SK-N-SH (cell line): ENCODE results near the gene CHRND. TPM values are rescaled to one million over a fixed set of nuclear protein-coding genes. Genes with fewer than 3 reads are reported as not detected.

Experiments
- CTCF ChIA-PET: fragments of 300-600, 350-600 bp; formaldehyde crosslinking; extraction: SDS; loops from one replicate; lab custom pipeline; 2021; lab: Yijun Ruan, JAX
- POLR2A ChIA-PET: fragments of 350-600 bp; sonication (Branson Sonifier 250); formaldehyde crosslinking; extraction: SDS; loops from one replicate; lab custom pipeline; 2020; ENCODE audit warnings: antibody characterized with exemption, inconsistent platforms; lab: Yijun Ruan, JAX
- DNase-seq: peaks from one replicate; pipeline ENCODE4 v3.0.0; 2012
- H2AFZ ChIP-seq: fragments of 200-600 bp; sonication (generic); 2 replicates; pipeline ENCODE4 v1.8.1; 2016; ENCODE audit warnings: antibody characterized with exemption, mild to moderate bottlenecking, low read depth
- H3F3A ChIP-seq: fragments of 200-600 bp; sonication (generic); replicated peaks from 2 replicates; pipeline ENCODE3; 2016; ENCODE audit warnings: antibody characterized with exemption, mild to moderate bottlenecking; ENCODE audit not compliant: insufficient read depth
- H3K27ac ChIP-seq, 2 experiments: fragments of 200-500 bp in 1 of 2; fragments of 200-600 bp in 1 of 2; sonication (Bioruptor generic) in 1 of 2; sonication (generic), shearing (Covaris generic) in 1 of 2; 2 replicates each; pipeline versions ENCODE4 v1.5.1 to v1.6.1; 2014 to 2016; ENCODE audit warnings: low read depth in 2 of 2, inconsistent platforms in 1 of 2, low read length in 1 of 2, mild to moderate bottlenecking in 1 of 2, mixed read lengths in 1 of 2
- H3K27me3 ChIP-seq: fragments of 200-600 bp; sonication (generic), shearing (Covaris generic); 2 replicates; pipeline ENCODE4 v1.6.1; 2016; ENCODE audit warnings: mixed run types; ENCODE audit not compliant: insufficient read depth
- H3K36me3 ChIP-seq, 2 experiments: fragments of 200-500 bp in 1 of 2; fragments of 200-600 bp in 1 of 2; sonication (Bioruptor generic) in 1 of 2; sonication (generic) in 1 of 2; replicated peaks in 1 of 2; 2 replicates each; pipeline versions ENCODE3 to v1.5.1; 2014 to 2016; ENCODE audit warnings: low read length in 1 of 2, mild to moderate bottlenecking in 1 of 2; ENCODE audit not compliant: insufficient read depth in 2 of 2, control insufficient read depth in 1 of 2
- H3K4me1 ChIP-seq, 2 experiments: fragments of 200-500 bp in 1 of 2; fragments of 200-600 bp in 1 of 2; sonication (Bioruptor generic) in 1 of 2; sonication (generic), shearing (Covaris generic) in 1 of 2; 2 replicates each; pipeline versions ENCODE4 v1.5.1 to v1.6.1; 2014 to 2016; ENCODE audit warnings: low read depth in 1 of 2, low read length in 1 of 2, mixed run types in 1 of 2; ENCODE audit not compliant: insufficient read depth in 2 of 2, control insufficient read depth in 1 of 2
- H3K4me2 ChIP-seq: fragments of 200-600 bp; sonication (generic), shearing (Covaris generic); 2 replicates; pipeline ENCODE4 v1.6.1; 2017; ENCODE audit warnings: mixed run types
- H3K4me3 ChIP-seq, 2 experiments: fragments of 200-500 bp in 1 of 2; fragments of 200-600 bp in 1 of 2; sonication (Bioruptor generic) in 1 of 2; sonication (generic), shearing (Covaris generic) in 1 of 2; 2 replicates each; pipeline versions ENCODE4 v1.5.1 to v1.8.1; 2014 to 2016; ENCODE audit warnings: low read depth in 2 of 2, inconsistent platforms in 1 of 2, low read length in 1 of 2, mild to moderate bottlenecking in 1 of 2, mixed read lengths in 1 of 2, moderate library complexity in 1 of 2
- H3K79me2 ChIP-seq: fragments of 200-600 bp; sonication (generic); 2 replicates; pipeline ENCODE4 v1.8.1; 2017; ENCODE audit warnings: mild to moderate bottlenecking; ENCODE audit not compliant: insufficient read depth
- H3K9ac ChIP-seq: fragments of 200-600 bp; sonication (generic); 2 replicates; pipeline ENCODE4 v1.6.1; 2017; ENCODE audit warnings: mixed run types
- H3K9me2 ChIP-seq: fragments of 200-600 bp; sonication (generic); 2 replicates; pipeline ENCODE4 v1.6.1; 2017; ENCODE audit warnings: mixed run types
- H3K9me3 ChIP-seq: fragments of 200-600 bp; sonication (generic); 2 replicates; pipeline ENCODE4 v1.6.1; 2017; ENCODE audit warnings: mixed run types, mild to moderate bottlenecking, moderate library complexity
- H4K20me1 ChIP-seq: fragments of 200-600 bp; sonication (generic); 2 replicates; pipeline ENCODE4 v1.6.1; 2017; ENCODE audit warnings: mild to moderate bottlenecking, mixed run types; ENCODE audit not compliant: insufficient read depth
- CHD2 ChIP-seq: fragments of 150-350 bp; IDR thresholded peaks from 2 replicates; pipeline ENCODE4 v1.6.1; 2018; ENCODE audit warnings: low read length; ENCODE audit not compliant: partially characterized antibody
- CTCF ChIP-seq: fragments of 200-600 bp; sonication (generic); IDR thresholded peaks from 2 replicates; pipeline ENCODE4 v1.6.1; 2017; ENCODE audit warnings: antibody characterized with exemption, mild to moderate bottlenecking, moderate library complexity
- FOSL2 ChIP-seq: IDR thresholded peaks from 2 replicates; pipeline ENCODE4 v1.4.0; 2012; ENCODE audit warnings: low read depth, mild to moderate bottlenecking, moderate library complexity, borderline replicate concordance
- GATA2 ChIP-seq: sonication (generic); formaldehyde crosslinking; IDR thresholded peaks from 2 replicates; pipeline ENCODE4 v1.5.0; 2020; ENCODE audit warnings: mild to moderate bottlenecking, missing genetic modification reagents
- IRF3 ChIP-seq: fragments of 150-350 bp; IDR thresholded peaks from 2 replicates; pipeline ENCODE4 v1.6.1; 2016; ENCODE audit warnings: mild to moderate bottlenecking, low read depth, low read length
- PBX3 ChIP-seq: IDR thresholded peaks from 2 replicates; pipeline ENCODE4; 2012
- REST ChIP-seq: IDR thresholded peaks from 2 replicates; pipeline ENCODE4 v1.6.1; 2012; ENCODE audit warnings: mild to moderate bottlenecking, low read depth, low read length, moderate library complexity
- RFX5 ChIP-seq: IDR thresholded peaks from 2 replicates; pipeline ENCODE4 v1.6.1; 2012; ENCODE audit warnings: mild to moderate bottlenecking, improper control_type of control experiment, low read length
- TAF1 ChIP-seq: IDR thresholded peaks from 2 replicates; pipeline ENCODE4 v1.6.1; 2012; ENCODE audit warnings: low read depth, mild to moderate bottlenecking, low read length, moderate library complexity, borderline replicate concordance
- TCF12 ChIP-seq: IDR thresholded peaks from 2 replicates; pipeline ENCODE4 v1.4.0; 2012
- ZBTB33 ChIP-seq: IDR thresholded peaks from 2 replicates; pipeline ENCODE4 v1.4.0; 2012; ENCODE audit warnings: low read depth, borderline replicate concordance
- WGBS: methylation state at CpG from one replicate; pipeline ENCODE4 v1.1.6; 2017; ENCODE audit warnings: low lambda C conversion rate; 5-methylcytosine and 5-hydroxymethylcytosine counted together
- polyA plus RNA-seq, 3 experiments: library from polyadenylated mRNA; depleted of rRNA; stranded (reverse); fragments of >200 nt; gene quantifications; 2 replicates each; pipeline ENCODE4 v1.2.3, GENCODE V29; 2012

CHRND gene
- polyA plus RNA-seq, 1 of the 3 experiments (the other 2 are of a cell fraction): 0.12 TPM

GRCh38 chr2:232567721-232568120 lies 41.8 kb downstream of the CHRND start:
- H3K79me2 ChIP-seq: peaks cover 3% of the 10 kb centered on the region; the same call in 1 of the 2 replicates
- H3K9me3 ChIP-seq: no peaks in the 10 kb centered on the region
- no peak overlapping the region for H2AFZ ChIP-seq
- TF ChIP-seq GATA2 (CRISPR knock-in tag): no peak
- no peak for TF ChIP-seq RFX5
- no peak for TF ChIP-seq TAF1
- no peak for TF ChIP-seq IRF3
- no peak for TF ChIP-seq TCF12
- TF ChIP-seq ZBTB33: no peak
- TF ChIP-seq PBX3: no peak
- TF ChIP-seq CHD2: no peak
- 0 out of 4 replicates have a peak overlapping the region, but pooled peaks of 1 of the 2 experiments have one; percentile 2 for H3K27ac ChIP-seq
- POLR2A ChIA-PET: interaction anchor here (0.8 kb wide), 1 partner anchor 11 kb away, joined by 3 read pairs; no protein-coding TSS in a partner anchor
- no peak overlapping the region for H3K4me2 ChIP-seq
- H3K4me3 ChIP-seq: no peak overlapping the region
- no peaks in the 10 kb centered on the region for H3K4me1 ChIP-seq
- no peak for DNase-seq
- H3K36me3 ChIP-seq: peaks cover 73 to 76% of the 10 kb centered on the region in 2 experiments
- no peaks in the 10 kb centered on the region for H3K9me2 ChIP-seq
- H4K20me1 ChIP-seq: no peaks in the 10 kb centered on the region
- H3K27me3 ChIP-seq: no peaks in the 10 kb centered on the region
- no peak overlapping the region for H3K9ac ChIP-seq
- H3F3A ChIP-seq: no peaks in the 10 kb centered on the region
- CTCF ChIA-PET: interaction anchor here (1.1 kb wide), 1 partner anchor 285 kb away, joined by 3 read pairs; no protein-coding TSS in a partner anchor

- Histone ChIP-seq H3K79me2 (peaks cover 3% of the 10 kb centered on the region; the same call in 1 of the 2 replicates), H3K9me3 (no peaks in the 10 kb centered on the region), H4K20me1 (no peaks in the 10 kb centered on the region), H3K4me2 (no peak overlapping the region), H3K9ac (no peak overlapping the region), H3K36me3 (peaks cover 73 to 75% of the 10 kb centered on the region in 2 experiments), H3K27me3 (no peaks in the 10 kb centered on the region), H3F3A (no peaks in the 10 kb centered on the region), H2AFZ (no peak overlapping the region), H3K27ac (0 out of 4 replicates have a peak overlapping the region, but pooled peaks of 1 of the 2 experiments have one; percentile 2), H3K9me2 (no peaks in the 10 kb centered on the region), H3K4me1 (no peaks in the 10 kb centered on the region), H3K4me3 (no peak overlapping the region)
- TF ChIP-seq CTCF: no peak
- no peak for TF ChIP-seq REST
- TF ChIP-seq FOSL2: peak; percentile 53; the same call in 1 of the 2 replicates
- no peak for DNase-seq
- ChIA-PET CTCF (interaction anchor here (1.1 kb wide), 1 partner anchor 285 kb away, joined by 3 read pairs; no protein-coding TSS in a partner anchor), POLR2A (interaction anchor here (0.8 kb wide), 1 partner anchor 10 kb away, joined by 3 read pairs; no protein-coding TSS in a partner anchor)
- 51% methylated on average over 5 of the region's 5 CpGs for WGBS
Observed at GRCh38 chr2:232568161-232568560, 42.2 kb downstream of the CHRND start.
